Uterus (tissue), 4 donors: ENCODE results near the gene AIDA. TPM values are rescaled to one million over a fixed set of nuclear protein-coding genes. Genes with fewer than 3 reads are reported as not detected.

Source experiments
- DNase-seq, 2 donors: peaks; one replicate each; pipeline ENCODE4 v3.0.0-alpha.2; 2019 to 2020
- H3K27ac ChIP-seq, 2 donors: fragments of 200-600 bp; sonication (generic); 1 replicate in 1 of 2; 2 replicates in 1 of 2; pipeline ENCODE4 v1.5.1; 2016 to 2018
- H3K27me3 ChIP-seq, 2 donors: fragments of 200-600 bp; sonication (generic); one replicate each; pipeline ENCODE4 v1.5.1; 2018 to 2019; ENCODE audit warnings: control low read depth in 1 of 2
- H3K36me3 ChIP-seq, 2 donors: fragments of 200-600 bp; sonication (generic); one replicate each; pipeline ENCODE4 v1.5.1; 2019; ENCODE audit warnings: control low read depth in 1 of 2
- H3K4me1 ChIP-seq, 2 donors: fragments of 200-600 bp; sonication (generic); one replicate each; pipeline ENCODE4 v1.5.1; 2018 to 2019; ENCODE audit warnings: control low read depth in 1 of 2
- H3K4me3 ChIP-seq, 2 donors: fragments of 200-600 bp; sonication (generic); 1 replicate in 1 of 2; 2 replicates in 1 of 2; pipeline ENCODE4 v1.5.1; 2018 to 2019; ENCODE audit warnings: mild to moderate bottlenecking in 1 of 2
- H3K9me3 ChIP-seq, 2 donors: fragments of 200-600 bp; sonication (generic); one replicate each; pipeline ENCODE4 v1.5.1; 2019; ENCODE audit warnings: control low read depth in 1 of 2
- POLR2A ChIP-seq, 2 donors: fragments of 450-650 bp; IDR thresholded peaks; one replicate each; pipeline ENCODE4 v1.6.1; 2016; ENCODE audit warnings: antibody characterized with exemption in 2 of 2, mild to moderate bottlenecking in 1 of 2, moderate library complexity in 1 of 2
- intact Hi-C: fragments of 100-400 bp; cut with DNase I; formaldehyde crosslinking; loops from one replicate; pipeline ENCODE4 v1.15.1; 2023; ENCODE audit warnings: low total_unique reads
- total RNA-seq, 4 donors: library from RNA; depleted of rRNA in 3 of 4; stranded (reverse); fragments of >200 nt in 3 of 4; gene quantifications; one replicate each; pipeline versions ENCODE4 v1.1.0 to v1.2.4, GENCODE V29; 2014 to 2023
- TF ChIP-seq, protein P1 (sequence below), 4 experiments: fragments of 200-600 bp in 2 of 4; fragments of 450-650 bp in 2 of 4; sonication (generic) in 2 of 4; IDR thresholded peaks; one replicate each; pipeline ENCODE4 v1.5.1; 2016 to 2019; ENCODE audit warnings: antibody characterized with exemption in 4 of 4, mild to moderate bottlenecking in 2 of 4, moderate library complexity in 1 of 4
- donor health status: DM: yes; HTN: yes; CAD: no.

Gene AIDA
- total RNA-seq, 4 donors from 2014 or later = 20.2 to 94.1 (median 74.0) TPM

DNA sequence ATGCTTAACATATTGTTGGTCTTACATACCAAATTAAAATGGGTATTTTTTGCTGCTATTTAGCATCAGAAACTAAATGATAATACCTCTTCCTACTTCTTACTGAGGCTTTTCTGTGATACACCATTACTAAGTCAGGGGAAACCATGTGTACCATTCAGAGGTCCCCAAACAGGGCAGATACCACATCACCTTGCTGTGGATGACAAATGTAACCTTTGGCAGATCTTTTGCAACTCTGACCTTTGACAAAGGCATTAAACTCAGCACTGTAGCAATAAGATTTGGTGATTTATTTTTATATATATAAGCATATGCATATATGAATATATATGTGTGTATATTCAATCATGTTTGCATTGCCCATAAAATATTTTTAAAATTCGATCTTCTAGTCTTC is 27.6 kb upstream of the AIDA start:
- DNase-seq = no peak
- H3K36me3 ChIP-seq = no peaks in the 10 kb centered on the region
- no peaks in the 10 kb centered on the region for H3K4me1 ChIP-seq
- no peak overlapping the region for H3K27ac ChIP-seq
- no peak overlapping the region for H3K4me3 ChIP-seq
- H3K27me3 ChIP-seq = no peaks in the 10 kb centered on the region
- H3K9me3 ChIP-seq = no peaks in the 10 kb centered on the region
- intact Hi-C loops = no loop called here
- TF ChIP-seq POLR2A (IDR thresholded peaks at IDR 0.05) = no peak
- TF ChIP-seq, protein P1, sequence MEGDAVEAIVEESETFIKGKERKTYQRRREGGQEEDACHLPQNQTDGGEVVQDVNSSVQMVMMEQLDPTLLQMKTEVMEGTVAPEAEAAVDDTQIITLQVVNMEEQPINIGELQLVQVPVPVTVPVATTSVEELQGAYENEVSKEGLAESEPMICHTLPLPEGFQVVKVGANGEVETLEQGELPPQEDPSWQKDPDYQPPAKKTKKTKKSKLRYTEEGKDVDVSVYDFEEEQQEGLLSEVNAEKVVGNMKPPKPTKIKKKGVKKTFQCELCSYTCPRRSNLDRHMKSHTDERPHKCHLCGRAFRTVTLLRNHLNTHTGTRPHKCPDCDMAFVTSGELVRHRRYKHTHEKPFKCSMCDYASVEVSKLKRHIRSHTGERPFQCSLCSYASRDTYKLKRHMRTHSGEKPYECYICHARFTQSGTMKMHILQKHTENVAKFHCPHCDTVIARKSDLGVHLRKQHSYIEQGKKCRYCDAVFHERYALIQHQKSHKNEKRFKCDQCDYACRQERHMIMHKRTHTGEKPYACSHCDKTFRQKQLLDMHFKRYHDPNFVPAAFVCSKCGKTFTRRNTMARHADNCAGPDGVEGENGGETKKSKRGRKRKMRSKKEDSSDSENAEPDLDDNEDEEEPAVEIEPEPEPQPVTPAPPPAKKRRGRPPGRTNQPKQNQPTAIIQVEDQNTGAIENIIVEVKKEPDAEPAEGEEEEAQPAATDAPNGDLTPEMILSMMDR (IDR thresholded peaks at IDR 0.05) = no peak

DNA sequence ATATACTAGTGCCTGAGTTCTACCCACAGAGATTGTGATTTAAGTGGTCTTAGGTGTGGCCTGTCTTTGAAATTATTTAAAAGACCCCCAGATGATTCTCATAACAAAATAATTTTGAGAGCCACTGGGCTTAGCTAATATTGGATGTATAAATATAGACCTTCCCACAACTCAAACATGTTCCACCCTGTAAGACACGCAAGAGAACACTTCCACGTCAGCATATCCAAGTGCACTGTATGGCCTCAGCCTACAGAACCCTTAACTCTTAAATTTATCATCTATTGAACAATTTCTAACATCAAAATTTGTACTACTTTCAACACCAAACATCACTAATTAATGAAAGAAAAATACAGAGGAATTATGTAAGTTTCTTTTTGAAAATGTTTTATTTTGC is 27.2 kb upstream of the AIDA start:
- DNase-seq = no peak
- no peaks in the 10 kb centered on the region for H3K36me3 ChIP-seq
- no peaks in the 10 kb centered on the region for H3K4me1 ChIP-seq
- no peak overlapping the region for H3K4me3 ChIP-seq
- TF ChIP-seq POLR2A (IDR thresholded peaks at IDR 0.05) = no peak
- TF ChIP-seq, protein P1 (IDR thresholded peaks at IDR 0.05) = no peak
- no peaks in the 10 kb centered on the region for H3K9me3 ChIP-seq
- intact Hi-C loops = no loop called here
- no peaks in the 10 kb centered on the region for H3K27me3 ChIP-seq
- H3K27ac ChIP-seq = no peak overlapping the region

DNA sequence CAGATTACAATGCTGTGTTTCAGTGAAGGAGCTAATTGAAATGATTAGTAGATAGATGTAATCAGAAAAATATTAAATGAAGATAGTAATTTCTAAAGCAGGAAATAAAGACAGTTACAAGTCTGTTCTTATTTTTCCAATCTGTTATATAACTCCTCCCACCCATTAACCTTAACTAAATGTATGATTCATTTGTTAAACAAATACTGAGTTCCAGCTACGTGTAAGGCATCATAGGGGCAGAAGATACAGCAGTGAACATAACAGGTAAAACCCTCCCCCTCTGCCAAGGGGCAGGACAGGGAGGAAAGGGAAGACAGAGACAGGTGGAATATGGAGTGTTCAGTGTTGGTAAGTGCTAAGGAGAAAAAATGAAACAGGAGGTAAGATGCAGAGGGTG is 24.7 kb upstream of the AIDA start, which contains the start of gene FAM177B:
Gene FAM177B, plus strand, starts transcription at position 231 of the 400 bp plus-strand sequence. CDS start 9,344 bp downstream, outside the sequence.
- H3K4me3 ChIP-seq = no peak within 1 kb of the TSS

DNA sequence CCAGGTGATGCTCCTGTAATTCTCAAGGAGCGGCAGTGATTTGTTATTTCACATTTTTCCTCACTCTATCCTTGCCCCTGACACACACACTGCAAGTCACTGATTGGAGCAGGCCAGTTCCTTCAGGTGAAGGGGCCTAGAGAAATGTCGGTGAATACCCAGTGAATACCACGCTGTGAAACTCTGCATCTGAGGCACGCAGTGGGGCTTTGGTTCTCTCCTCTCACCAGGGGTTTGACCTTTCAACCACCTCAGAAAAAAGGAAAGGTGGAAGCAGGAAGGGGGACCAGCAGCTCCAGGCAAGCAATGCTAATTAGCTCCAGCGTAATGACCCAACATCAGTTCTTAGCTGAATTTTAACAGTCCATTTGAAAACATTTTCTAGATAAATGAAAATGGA is 24.2 kb upstream of the AIDA start:
- Histone ChIP-seq H3K4me3 (no peak overlapping the region), H3K27ac (no peak overlapping the region), H3K36me3 (no peaks in the 10 kb centered on the region), H3K4me1 (no peaks in the 10 kb centered on the region), H3K27me3 (no peaks in the 10 kb centered on the region), H3K9me3 (no peaks in the 10 kb centered on the region)
- intact Hi-C loops = no loop called here
- no peak for DNase-seq
- TF ChIP-seq, protein P1 (IDR thresholded peaks at IDR 0.05) = no peak

More for the DNA sequence above, 24.7 kb upstream of the AIDA start, which contains the start of gene FAM177B:
- TF ChIP-seq POLR2A (IDR thresholded peaks at IDR 0.05) = no peak
- TF ChIP-seq, protein P1 (IDR thresholded peaks at IDR 0.05) = no peak
- no peaks in the 10 kb centered on the region for H3K27me3 ChIP-seq
- no peak within 1 kb of the TSS for H3K27ac ChIP-seq
- H3K4me1 ChIP-seq = no peaks in the 10 kb centered on the region
- no peak for DNase-seq
- no peaks in the 10 kb centered on the region for H3K36me3 ChIP-seq
- intact Hi-C loops = no loop called here
- no peaks in the 10 kb centered on the region for H3K9me3 ChIP-seq

DNA sequence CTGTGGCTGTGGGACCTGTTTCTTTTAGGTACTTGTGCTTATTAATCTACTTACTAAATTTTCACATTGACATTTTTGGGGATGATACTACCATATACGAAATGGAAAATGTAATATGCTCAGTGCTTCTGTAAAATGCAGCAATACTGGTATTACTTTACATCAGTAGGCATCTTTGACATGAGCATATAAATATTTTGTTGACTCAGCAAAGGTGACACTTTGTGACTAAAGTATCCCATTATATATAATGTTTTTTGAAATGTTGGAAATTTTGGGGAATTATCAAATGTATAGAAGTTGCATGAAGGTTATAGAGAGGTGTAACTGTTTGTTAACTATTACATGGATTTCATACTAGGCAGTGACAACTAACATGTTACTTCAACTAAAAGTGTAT is 22.4 kb upstream of the AIDA start:
- intact Hi-C loops = no loop called here
- Histone ChIP-seq H3K27me3 (no peaks in the 10 kb centered on the region), H3K36me3 (no peaks in the 10 kb centered on the region), H3K27ac (no peak overlapping the region), H3K9me3 (no peaks in the 10 kb centered on the region), H3K4me3 (no peak overlapping the region), H3K4me1 (no peaks in the 10 kb centered on the region)
- DNase-seq = no peak
- TF ChIP-seq, protein P1 (IDR thresholded peaks at IDR 0.05) = no peak
- no peak for TF ChIP-seq POLR2A (IDR thresholded peaks at IDR 0.05)
